Measurements from ENCODE around the gene NPSR1.

NPSR1 gene

GRCh38 chr7:34723338-34723737 is 65.3 kb downstream of the NPSR1 start:
- DNase-seq = no peak

GRCh38 chr7:34723866-34724490 is 66.0 kb downstream of the NPSR1 start:
- no peak for DNase-seq

GRCh38 chr7:34726221-34726620 is 68.2 kb downstream of the NPSR1 start:
- no peak for DNase-seq

- no peak for DNase-seq
Measured at GRCh38 chr7:34727464-34727995, 69.5 kb downstream of the NPSR1 start.

GRCh38 chr7:34728156-34728555 is 70.1 kb downstream of the NPSR1 start:
- no peak for DNase-seq

GRCh38 chr7:34734771-34735170 is 76.8 kb downstream of the NPSR1 start:
- no peak for DNase-seq

- no peak for DNase-seq
Measured at GRCh38 chr7:34735526-34735925, 77.5 kb downstream of the NPSR1 start.

- DNase-seq = no peak
Measured at GRCh38 chr7:34739651-34740300, 81.8 kb downstream of the NPSR1 start.

- no peak for DNase-seq
Measured at GRCh38 chr7:34740840-34741239, 82.8 kb downstream of the NPSR1 start.

- DNase-seq = no peak
Measured at GRCh38 chr7:34747176-34747781, 89.3 kb downstream of the NPSR1 start.

- no peak for DNase-seq
Measured at GRCh38 chr7:34747867-34748727, 90.1 kb downstream of the NPSR1 start.

GRCh38 chr7:34748728-34749089 is 90.7 kb downstream of the NPSR1 start:
- DNase-seq = no peak

GRCh38 chr7:34749446-34749845 is 91.4 kb downstream of the NPSR1 start:
- DNase-seq = no peak

- no peak for DNase-seq
Measured at GRCh38 chr7:34750209-34750608, 92.2 kb downstream of the NPSR1 start.

- DNase-seq = no peak
Measured at GRCh38 chr7:34750636-34751035, 92.6 kb downstream of the NPSR1 start.

GRCh38 chr7:34751725-34752643 is 94.0 kb downstream of the NPSR1 start:
- DNase-seq = no peak

- no peak for DNase-seq
Measured at GRCh38 chr7:34752929-34753328, 94.9 kb downstream of the NPSR1 start.

GRCh38 chr7:34755008-34755407 is 97.0 kb downstream of the NPSR1 start:
- no peak for DNase-seq

- no peak for DNase-seq
Measured at GRCh38 chr7:34756025-34756437, 98.0 kb downstream of the NPSR1 start.

- DNase-seq = no peak
Measured at GRCh38 chr7:34756691-34757090, 98.7 kb downstream of the NPSR1 start.

GRCh38 chr7:34757570-34758110 is 99.6 kb downstream of the NPSR1 start:
- no peak for DNase-seq

- DNase-seq = no peak
Measured at GRCh38 chr7:34758111-34758601, 100.1 kb downstream of the NPSR1 start.
